ENCODE measurements around the gene PPP2R2C.

PPP2R2C gene

DNA sequence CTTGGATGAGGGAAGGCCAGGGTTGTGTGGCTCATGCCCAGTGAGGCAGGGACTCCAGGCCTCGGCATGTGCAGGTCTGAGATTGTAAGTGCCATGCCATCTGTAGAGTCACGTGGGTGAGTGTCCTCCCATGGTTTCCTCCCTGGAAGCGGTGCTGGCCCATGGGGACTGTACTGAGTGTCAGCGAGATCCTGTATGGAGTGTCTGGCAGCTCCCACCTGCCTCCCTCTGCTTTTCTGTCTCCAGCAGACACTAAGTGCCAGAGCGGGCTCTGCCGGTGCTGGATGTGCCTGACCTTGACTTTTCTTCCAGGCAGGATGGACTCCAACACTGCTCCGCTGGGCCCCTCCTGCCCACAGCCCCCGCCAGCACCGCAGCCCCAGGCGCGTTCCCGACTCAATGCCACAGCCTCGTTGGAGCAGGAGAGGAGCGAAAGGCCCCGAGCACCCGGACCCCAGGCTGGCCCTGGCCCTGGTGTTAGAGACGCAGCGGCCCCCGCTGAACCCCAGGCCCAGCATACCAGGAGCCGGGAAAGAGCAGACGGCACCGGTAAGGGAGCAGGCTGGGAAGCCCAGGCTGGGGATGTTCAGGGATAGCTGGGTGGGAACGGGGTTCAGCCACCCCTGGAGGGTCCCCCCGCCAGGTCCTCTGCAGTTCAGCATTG lies 195.1 kb downstream of the PPP2R2C start:
- TF ChIP-seq, protein P1, sequence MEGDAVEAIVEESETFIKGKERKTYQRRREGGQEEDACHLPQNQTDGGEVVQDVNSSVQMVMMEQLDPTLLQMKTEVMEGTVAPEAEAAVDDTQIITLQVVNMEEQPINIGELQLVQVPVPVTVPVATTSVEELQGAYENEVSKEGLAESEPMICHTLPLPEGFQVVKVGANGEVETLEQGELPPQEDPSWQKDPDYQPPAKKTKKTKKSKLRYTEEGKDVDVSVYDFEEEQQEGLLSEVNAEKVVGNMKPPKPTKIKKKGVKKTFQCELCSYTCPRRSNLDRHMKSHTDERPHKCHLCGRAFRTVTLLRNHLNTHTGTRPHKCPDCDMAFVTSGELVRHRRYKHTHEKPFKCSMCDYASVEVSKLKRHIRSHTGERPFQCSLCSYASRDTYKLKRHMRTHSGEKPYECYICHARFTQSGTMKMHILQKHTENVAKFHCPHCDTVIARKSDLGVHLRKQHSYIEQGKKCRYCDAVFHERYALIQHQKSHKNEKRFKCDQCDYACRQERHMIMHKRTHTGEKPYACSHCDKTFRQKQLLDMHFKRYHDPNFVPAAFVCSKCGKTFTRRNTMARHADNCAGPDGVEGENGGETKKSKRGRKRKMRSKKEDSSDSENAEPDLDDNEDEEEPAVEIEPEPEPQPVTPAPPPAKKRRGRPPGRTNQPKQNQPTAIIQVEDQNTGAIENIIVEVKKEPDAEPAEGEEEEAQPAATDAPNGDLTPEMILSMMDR (IDR thresholded peaks at IDR 0.05; ENCODE audit: borderline replicate concordance, insufficient read depth, low read depth, low read length): no peak
- H3K4me3 ChIP-seq (ENCODE audit: low read depth, low read length): no peak overlapping the region

DNA sequence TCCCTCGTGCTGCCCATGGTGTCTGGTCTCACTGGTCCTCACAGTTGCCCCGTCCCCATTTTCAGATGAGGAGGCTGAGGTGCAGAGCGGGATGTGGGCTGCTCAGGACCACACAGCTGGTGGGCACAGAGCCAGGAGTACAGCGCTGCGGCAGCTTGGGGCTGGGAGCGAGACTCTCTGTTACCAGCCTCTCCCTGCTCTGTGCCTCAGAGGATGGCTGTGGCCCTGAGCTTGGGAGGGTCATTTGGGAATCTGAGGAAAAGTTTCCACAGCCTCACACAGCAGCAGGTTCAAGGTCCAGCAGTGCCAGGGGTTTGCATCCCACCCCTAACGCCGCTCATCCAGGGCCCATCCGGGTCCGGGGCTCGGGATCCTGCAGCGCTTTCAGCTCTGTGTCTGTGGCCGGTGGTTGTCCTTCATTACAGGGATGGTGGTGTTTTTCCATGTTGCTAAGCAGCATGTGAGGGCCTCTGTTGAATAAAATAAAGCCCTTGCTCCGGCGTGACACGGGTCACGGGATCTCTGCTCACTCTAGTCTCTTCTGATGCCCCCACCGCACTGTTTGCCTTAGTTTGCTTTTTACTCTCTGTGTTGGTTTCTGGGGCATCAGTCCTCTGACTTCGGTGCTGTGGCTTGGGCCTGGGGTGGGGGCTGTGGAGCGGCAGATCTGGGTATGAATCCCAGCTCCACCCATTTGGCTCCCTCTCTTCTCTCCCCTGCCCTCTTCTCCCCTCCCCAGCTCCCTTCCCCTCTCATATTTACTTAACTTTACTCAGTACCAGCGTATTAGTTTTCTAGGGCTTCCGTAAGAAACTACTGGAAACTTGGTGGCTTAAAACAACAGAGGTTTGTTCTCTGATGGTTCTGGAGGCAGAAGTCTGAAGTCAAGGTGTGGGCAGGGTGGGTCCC lies 196.3 kb downstream of the PPP2R2C start:
- TF ChIP-seq, protein P1 (IDR thresholded peaks at IDR 0.05; ENCODE audit: borderline replicate concordance, insufficient read depth, low read depth, low read length): no peak
- H3K4me3 ChIP-seq (ENCODE audit: low read depth, low read length): no peak overlapping the region

DNA sequence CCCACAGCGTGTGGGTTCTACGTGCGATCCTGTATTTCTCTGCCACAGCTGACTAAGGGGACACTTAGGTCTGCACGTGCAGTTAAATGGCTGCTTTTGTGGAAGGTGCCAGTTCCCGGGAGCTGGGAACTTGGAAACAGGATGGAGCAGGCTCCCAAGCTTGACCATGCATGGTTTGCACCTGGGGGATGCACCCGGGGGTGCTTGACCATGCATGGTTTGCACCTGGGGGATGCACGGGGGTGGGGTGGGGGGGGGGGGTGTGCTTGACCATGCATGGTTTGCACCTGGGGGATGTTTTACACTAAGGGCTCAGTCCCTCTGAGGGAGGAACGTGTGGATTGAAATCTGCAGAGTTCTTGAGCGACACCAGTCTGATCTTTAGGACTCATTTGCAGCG lies 197.1 kb downstream of the PPP2R2C start:
- H3K4me3 ChIP-seq (ENCODE audit: low read depth, low read length): no peak overlapping the region

DNA sequence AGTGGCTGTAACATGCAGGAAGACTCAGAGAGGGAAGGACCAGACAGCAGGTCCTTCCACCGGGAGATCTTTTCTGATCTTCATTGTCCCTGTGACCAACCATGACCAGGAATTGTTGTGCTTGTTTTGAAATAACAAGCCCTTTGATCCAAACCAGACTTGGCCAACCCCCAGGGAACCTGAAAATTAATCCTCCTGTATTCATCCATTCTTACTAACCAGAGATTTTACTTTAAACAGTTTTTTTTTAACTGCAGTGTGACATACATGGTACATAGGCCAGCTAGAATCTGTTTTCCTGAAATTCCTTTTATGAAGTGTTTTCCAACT lies 198.8 kb downstream of the PPP2R2C start:
- H3K4me3 ChIP-seq (ENCODE audit: low read depth, low read length): no peak overlapping the region
- TF ChIP-seq, protein P1 (IDR thresholded peaks at IDR 0.05; ENCODE audit: borderline replicate concordance, insufficient read depth, low read depth, low read length): no peak

More for the DNA sequence above, 197.1 kb downstream of the PPP2R2C start:
- TF ChIP-seq, protein P1 (IDR thresholded peaks at IDR 0.05; ENCODE audit: borderline replicate concordance, insufficient read depth, low read depth, low read length): no peak

DNA sequence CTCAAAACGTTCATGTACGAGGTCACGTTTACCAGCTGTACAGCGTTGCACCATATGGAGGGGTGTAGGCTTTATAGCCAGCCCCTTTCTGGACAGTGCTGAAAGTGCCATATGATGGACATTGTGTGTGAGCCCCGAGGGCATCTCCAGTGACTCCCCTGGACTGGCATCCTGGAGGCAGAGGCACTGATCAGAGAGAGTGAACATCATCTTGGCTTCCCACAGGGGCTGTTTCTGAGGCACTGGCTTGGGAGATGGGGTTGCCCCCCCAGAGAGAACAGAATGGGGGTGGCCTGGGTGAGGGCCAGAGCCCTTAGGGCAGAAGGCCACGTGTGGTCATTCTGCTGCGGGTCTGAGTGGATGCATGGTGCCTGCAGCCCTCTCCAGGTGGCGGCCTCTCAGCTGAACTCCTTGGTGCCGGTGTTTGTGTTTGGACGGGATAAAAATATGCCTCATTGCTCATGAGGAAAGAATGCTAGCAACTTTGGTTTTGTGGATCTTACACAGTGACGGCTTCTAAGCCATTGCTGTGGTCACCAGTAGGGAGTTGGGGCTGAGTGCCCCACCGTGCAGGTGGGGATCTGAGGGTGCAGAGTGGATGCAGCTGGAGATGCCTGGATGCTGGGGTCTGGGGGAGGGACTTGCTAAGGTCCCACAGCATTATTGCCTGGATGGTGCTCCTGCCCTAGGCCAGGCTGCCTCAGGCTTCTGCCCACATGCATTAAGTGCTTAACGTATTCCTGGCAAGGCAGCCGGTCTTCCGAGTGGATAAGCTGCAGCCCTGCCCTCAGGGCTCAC lies 199.4 kb downstream of the PPP2R2C start:
- no peak overlapping the region for H3K4me3 ChIP-seq (ENCODE audit: low read depth, low read length)
- TF ChIP-seq, protein P1 (IDR thresholded peaks at IDR 0.05; ENCODE audit: borderline replicate concordance, insufficient read depth, low read depth, low read length): no peak

DNA sequence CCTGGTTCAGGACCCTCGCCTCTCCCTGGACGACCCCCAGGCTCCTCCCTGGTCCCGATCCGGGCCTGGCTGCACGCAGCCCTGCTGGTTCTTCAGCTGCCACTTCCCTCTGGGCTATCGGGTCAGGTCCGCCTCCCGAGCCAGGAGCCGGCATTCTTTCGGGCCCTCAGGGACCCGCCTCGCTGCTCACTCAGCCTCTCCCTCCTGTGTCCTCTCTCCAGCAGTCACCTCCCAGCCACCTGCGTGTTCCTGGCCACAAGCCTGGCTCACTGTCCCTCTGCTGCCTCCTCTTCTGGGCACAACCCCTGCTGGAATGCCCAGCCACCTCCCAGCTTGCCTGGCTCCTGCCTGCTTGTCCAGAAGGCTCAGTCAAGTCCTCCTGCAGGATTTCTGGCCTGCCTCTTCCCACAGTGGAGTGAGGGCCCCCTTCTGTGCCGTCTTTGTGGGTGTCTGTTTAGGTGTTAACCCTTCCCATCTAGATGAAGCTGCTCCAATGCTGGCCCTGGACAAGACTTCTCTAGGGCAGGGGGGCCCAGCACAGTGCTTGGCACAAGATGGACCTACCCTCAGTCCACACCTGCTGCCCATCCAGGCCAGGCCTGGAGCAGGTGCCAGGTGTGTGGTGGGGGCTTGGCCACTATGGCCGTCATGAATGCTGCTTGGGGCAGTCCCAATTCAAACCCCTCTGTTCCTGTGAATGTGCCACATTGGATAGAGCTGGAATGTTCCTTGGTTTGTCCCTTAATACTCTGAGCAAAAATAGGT lies 200.5 kb downstream of the PPP2R2C start:
- H3K4me3 ChIP-seq (ENCODE audit: low read depth, low read length): no peak overlapping the region
- TF ChIP-seq, protein P1 (IDR thresholded peaks at IDR 0.05; ENCODE audit: borderline replicate concordance, insufficient read depth, low read depth, low read length): no peak
